SK-N-MC (cell line): ENCODE results near the gene PLXNA4.

Experiments used
- DNase-seq: peaks from one replicate; pipeline ENCODE4 v3.0.0-alpha.2; 2011; ENCODE audit warnings: low read depth, low spot score
- H3K27ac ChIP-seq: fragments of 200-600 bp; sonication (generic); 2 replicates; pipeline ENCODE4 v1.5.1; 2016; ENCODE audit warnings: mixed run types
- H3K36me3 ChIP-seq: fragments of 200-600 bp; sonication (generic); 2 replicates; pipeline ENCODE4 v1.6.1; 2017; ENCODE audit warnings: antibody characterized with exemption, low read length, mixed read lengths; ENCODE audit not compliant: insufficient read depth
- H3K4me3 ChIP-seq: fragments of 200-600 bp; sonication (generic); 2 replicates; pipeline ENCODE4 v1.5.1; 2016
- H3K9ac ChIP-seq: fragments of 200-600 bp; sonication (generic); 2 replicates; pipeline ENCODE4 v1.8.0; 2017; ENCODE audit warnings: mixed run types, mixed read lengths; ENCODE audit not compliant: insufficient read length
- H3K9me3 ChIP-seq: fragments of 200-600 bp; sonication (generic); 2 replicates; pipeline ENCODE4 v1.6.1; 2017; ENCODE audit warnings: low read depth, mild to moderate bottlenecking, antibody characterized with exemption, low read length, moderate library complexity, mixed read lengths
- EZH2 ChIP-seq: fragments of 200-600 bp; sonication (generic); IDR thresholded peaks from one replicate; pipeline ENCODE4 v1.6.1; 2017; ENCODE audit warnings: antibody characterized with exemption
- FOXP2 ChIP-seq: optimal IDR thresholded peaks from 2 replicates; pipeline ENCODE3; 2011; ENCODE audit warnings: mild to moderate bottlenecking, moderate library complexity; ENCODE audit not compliant: insufficient read depth; ENCODE audit errors: extremely low read length, control extremely low read depth
- POLR2AphosphoS5 ChIP-seq: IDR thresholded peaks from 2 replicates; pipeline ENCODE4 v1.6.1; 2012; ENCODE audit warnings: mild to moderate bottlenecking, low read depth, low read length, borderline replicate concordance

The PLXNA4 gene

GRCh38 chr7:132579260-132579899, 3.1 kb upstream of the PLXNA4 start:
- TF ChIP-seq POLR2AphosphoS5 (no peak), EZH2 (no peak), FOXP2 (no peak)
- no peaks in the 10 kb centered on the region for H3K9me3 ChIP-seq
- no peak overlapping the region for H3K4me3 ChIP-seq
- H3K36me3 ChIP-seq, result no peaks in the 10 kb centered on the region
- H3K27ac ChIP-seq, result no peak overlapping the region
- no peak overlapping the region for H3K9ac ChIP-seq
- DNase-seq, result no peak

- no peak for DNase-seq
- Histone ChIP-seq H3K27ac (no peak overlapping the region), H3K9me3 (no peaks in the 10 kb centered on the region), H3K36me3 (no peaks in the 10 kb centered on the region), H3K4me3 (no peak overlapping the region), H3K9ac (no peak overlapping the region)
- TF ChIP-seq EZH2 (no peak), POLR2AphosphoS5 (no peak), FOXP2 (no peak)
Measured at GRCh38 chr7:132578826-132579225, 2.6 kb upstream of the PLXNA4 start.

GRCh38 chr7:132578050-132578370, 1.7 kb upstream of the PLXNA4 start:
- H3K9me3 ChIP-seq, result no peaks in the 10 kb centered on the region
- H3K9ac ChIP-seq, result no peak overlapping the region
- H3K27ac ChIP-seq, result no peak overlapping the region
- DNase-seq, result no peak
- no peak for TF ChIP-seq POLR2AphosphoS5
- TF ChIP-seq FOXP2, result no peak
- TF ChIP-seq EZH2, result no peak
- H3K36me3 ChIP-seq, result no peaks in the 10 kb centered on the region
- H3K4me3 ChIP-seq, result no peak overlapping the region

GRCh38 chr7:132577206-132578049, 1.2 kb upstream of the PLXNA4 start:
- H3K9me3 ChIP-seq, result no peaks in the 10 kb centered on the region
- no peak for DNase-seq
- no peak overlapping the region for H3K4me3 ChIP-seq
- peak; percentile 81 for TF ChIP-seq EZH2
- TF ChIP-seq POLR2AphosphoS5, result no peak
- no peak overlapping the region for H3K27ac ChIP-seq
- no peaks in the 10 kb centered on the region for H3K36me3 ChIP-seq
- H3K9ac ChIP-seq, result no peak overlapping the region

- DNase-seq, result no peak
Measured at GRCh38 chr7:132576721-132577085, 433 bp upstream of the PLXNA4 start.

GRCh38 chr7:132575419-132575981, 770 bp downstream of the PLXNA4 start:
- H3K36me3 ChIP-seq, result no peaks in the 10 kb centered on the region
- H3K9me3 ChIP-seq, result no peaks in the 10 kb centered on the region
- H3K27ac ChIP-seq, result no peak overlapping the region
- no peak overlapping the region for H3K9ac ChIP-seq
- H3K4me3 ChIP-seq, result no peak overlapping the region
- TF ChIP-seq POLR2AphosphoS5 (no peak), EZH2 (no peak), FOXP2 (no peak)
- DNase-seq, result no peak

More at GRCh38 chr7:132576721-132577085, 433 bp upstream of the PLXNA4 start:
- no peak overlapping the region for H3K9ac ChIP-seq
- no peaks in the 10 kb centered on the region for H3K36me3 ChIP-seq
- H3K27ac ChIP-seq, result no peak overlapping the region
- H3K4me3 ChIP-seq, result no peak overlapping the region
- TF ChIP-seq EZH2, result no peak
- no peak for TF ChIP-seq POLR2AphosphoS5
- TF ChIP-seq FOXP2, result no peak
- H3K9me3 ChIP-seq, result no peaks in the 10 kb centered on the region

- H3K9me3 ChIP-seq, result no peaks in the 10 kb centered on the region
- H3K4me3 ChIP-seq, result no peak overlapping the region
- no peak for TF ChIP-seq EZH2
- no peak for TF ChIP-seq POLR2AphosphoS5
- no peak for TF ChIP-seq FOXP2
- H3K27ac ChIP-seq, result no peak overlapping the region
- H3K9ac ChIP-seq, result no peak overlapping the region
- no peak for DNase-seq
- no peaks in the 10 kb centered on the region for H3K36me3 ChIP-seq
Measured at GRCh38 chr7:132574223-132574622, 2.0 kb downstream of the PLXNA4 start.

GRCh38 chr7:132573251-132573955, 2.9 kb downstream of the PLXNA4 start:
- Histone ChIP-seq H3K27ac (no peak overlapping the region), H3K4me3 (no peak overlapping the region), H3K9me3 (no peaks in the 10 kb centered on the region), H3K36me3 (no peaks in the 10 kb centered on the region), H3K9ac (no peak overlapping the region)
- TF ChIP-seq EZH2 (no peak), FOXP2 (no peak), POLR2AphosphoS5 (no peak)
- no peak for DNase-seq

GRCh38 chr7:132572526-132572925, 3.7 kb downstream of the PLXNA4 start:
- Histone ChIP-seq H3K27ac (no peak overlapping the region), H3K9ac (no peak overlapping the region), H3K36me3 (no peaks in the 10 kb centered on the region), H3K9me3 (no peaks in the 10 kb centered on the region), H3K4me3 (no peak overlapping the region)
- TF ChIP-seq POLR2AphosphoS5 (no peak), FOXP2 (no peak), EZH2 (no peak)
- no peak for DNase-seq
